NCI-H2196 (cell line): ENCODE data around the gene FRMD4A.
"Not testable (repeated sequence)": the region's sequence is repeated elsewhere in the genome, so short reads cannot be mapped to it uniquely, and the experiment has no call there.

Source experiments
- DNase-seq: peaks from one replicate; lab custom pipeline; 2025; ENCODE audit not compliant: unreplicated experiment; lab: John Stamatoyannopoulos, UW

Gene FRMD4A

GRCh38 chr10:13865758-13866491 lies 464.8 kb downstream of the FRMD4A start:
- no peak for DNase-seq

- not testable (repeated sequence) for DNase-seq
These were observed 465.5 kb downstream of the FRMD4A start for GRCh38 chr10:13865220-13865619.

- DNase-seq: no peak
These were observed 468.0 kb downstream of the FRMD4A start for GRCh38 chr10:13862546-13863233.

- DNase-seq: no peak
These were observed 469.8 kb downstream of the FRMD4A start for GRCh38 chr10:13860886-13861285.

- no peak for DNase-seq
These were observed 470.6 kb downstream of the FRMD4A start for GRCh38 chr10:13859979-13860654.

- DNase-seq: no peak
These were observed 472.0 kb downstream of the FRMD4A start for GRCh38 chr10:13858709-13859108.

- DNase-seq: no peak
These were observed 473.3 kb downstream of the FRMD4A start for GRCh38 chr10:13857451-13857850.

- DNase-seq: no peak
These were observed 476.9 kb downstream of the FRMD4A start for GRCh38 chr10:13853854-13854253.

- no peak for DNase-seq
These were observed 477.9 kb downstream of the FRMD4A start for GRCh38 chr10:13852872-13853271.

GRCh38 chr10:13851906-13852305 lies 478.8 kb downstream of the FRMD4A start:
- no peak for DNase-seq

- no peak for DNase-seq
These were observed 481.9 kb downstream of the FRMD4A start for GRCh38 chr10:13848520-13849445.

GRCh38 chr10:13847201-13847631 lies 483.5 kb downstream of the FRMD4A start:
- no peak for DNase-seq

- DNase-seq: no peak
These were observed 484.8 kb downstream of the FRMD4A start for GRCh38 chr10:13845897-13846296.

GRCh38 chr10:13844651-13845050 lies 486.1 kb downstream of the FRMD4A start:
- DNase-seq: no peak

GRCh38 chr10:13842117-13842516 lies 488.6 kb downstream of the FRMD4A start:
- no peak for DNase-seq

- DNase-seq: no peak
These were observed 490.7 kb downstream of the FRMD4A start for GRCh38 chr10:13840036-13840435.

GRCh38 chr10:13839430-13839990 lies 491.2 kb downstream of the FRMD4A start:
- DNase-seq: no peak

GRCh38 chr10:13839030-13839429 lies 491.7 kb downstream of the FRMD4A start:
- DNase-seq: no peak

- no peak for DNase-seq
These were observed 492.8 kb downstream of the FRMD4A start for GRCh38 chr10:13837966-13838365.

GRCh38 chr10:13834581-13835286 lies 496.0 kb downstream of the FRMD4A start:
- no peak for DNase-seq
